Measurements from ENCODE around the gene RALGPS2.
"Not testable (repeated sequence)": the region's sequence is repeated elsewhere in the genome, so short reads cannot be mapped to it uniquely, and the experiment has no call there.

The RALGPS2 gene

DNA sequence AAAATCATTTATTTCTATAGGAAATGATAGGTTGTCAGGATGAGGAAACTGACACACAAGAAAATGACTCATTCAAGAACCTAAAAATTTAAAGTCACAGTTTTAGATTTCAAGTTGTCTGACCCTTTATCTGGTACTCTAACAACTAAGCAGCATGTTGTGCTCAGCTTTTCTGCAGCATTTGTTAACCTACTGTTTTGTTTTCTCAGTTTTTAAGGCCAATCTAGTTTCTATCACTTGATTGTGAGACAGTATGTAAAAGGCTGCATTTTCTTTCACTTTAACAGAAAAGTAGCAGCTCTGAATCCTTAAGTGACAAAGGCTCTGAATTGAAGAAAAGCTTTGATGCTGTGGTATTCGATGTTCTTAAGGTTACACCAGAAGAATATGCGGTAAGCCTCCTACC lies 59.1 kb downstream of the RALGPS2 start:
- no peak for DNase-seq

DNA sequence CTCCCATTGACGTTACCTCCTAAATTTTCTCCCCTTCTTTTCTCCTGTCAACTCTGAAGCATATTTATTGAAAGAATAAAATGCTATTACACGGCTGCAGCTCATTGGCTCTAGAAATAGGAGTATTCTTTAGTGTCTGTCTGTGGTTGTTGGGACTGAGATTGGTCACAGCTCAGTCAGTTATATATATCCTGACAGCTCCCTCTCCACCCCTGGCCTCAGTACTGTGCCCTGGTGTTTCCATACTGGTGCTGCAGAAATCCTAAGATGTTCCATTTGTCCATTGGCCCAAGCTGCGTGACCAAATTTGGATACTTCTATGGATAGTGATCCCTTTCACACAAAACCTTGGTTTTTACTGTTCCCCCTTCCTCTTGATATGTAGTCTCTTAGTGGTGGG lies 67.3 kb downstream of the RALGPS2 start:
- DNase-seq: no peak

DNA sequence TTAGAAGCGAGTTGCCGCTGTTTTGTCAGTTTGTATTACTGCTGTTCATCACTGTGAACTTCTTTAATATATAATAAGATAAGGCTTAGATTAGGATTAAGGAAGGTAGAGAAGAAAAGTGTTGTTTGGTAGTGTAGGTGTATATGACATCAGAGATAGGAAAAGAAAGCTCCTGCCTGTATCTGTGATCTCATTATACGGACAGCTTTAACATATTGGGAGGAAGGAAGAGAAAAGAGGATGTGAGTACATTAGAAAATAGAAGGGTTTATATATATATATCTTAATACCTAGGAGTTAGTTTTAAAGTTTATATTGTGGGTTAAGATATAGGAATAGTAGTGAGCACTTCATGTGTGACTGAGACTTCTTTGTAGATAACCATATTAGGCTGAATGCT lies 71.0 kb downstream of the RALGPS2 start:
- no peak for DNase-seq

DNA sequence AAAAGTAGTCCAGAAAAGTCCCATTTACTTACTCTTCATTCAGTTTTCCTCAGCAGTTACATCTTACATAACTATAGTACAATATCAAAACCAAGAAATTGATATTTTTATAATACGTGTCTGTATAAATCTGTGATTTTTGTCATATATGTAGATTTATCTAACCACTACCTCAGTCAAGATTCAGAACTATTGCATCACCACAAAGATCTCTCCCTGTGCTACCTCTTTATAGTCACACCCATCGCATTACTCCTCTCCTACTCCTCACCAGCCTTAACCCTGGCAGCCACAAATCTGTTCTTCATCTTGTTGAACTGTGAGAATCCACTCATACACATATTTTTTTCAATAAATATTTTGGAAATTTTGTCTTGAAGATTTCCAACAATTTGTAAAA lies 72.5 kb downstream of the RALGPS2 start:
- no peak for DNase-seq

DNA sequence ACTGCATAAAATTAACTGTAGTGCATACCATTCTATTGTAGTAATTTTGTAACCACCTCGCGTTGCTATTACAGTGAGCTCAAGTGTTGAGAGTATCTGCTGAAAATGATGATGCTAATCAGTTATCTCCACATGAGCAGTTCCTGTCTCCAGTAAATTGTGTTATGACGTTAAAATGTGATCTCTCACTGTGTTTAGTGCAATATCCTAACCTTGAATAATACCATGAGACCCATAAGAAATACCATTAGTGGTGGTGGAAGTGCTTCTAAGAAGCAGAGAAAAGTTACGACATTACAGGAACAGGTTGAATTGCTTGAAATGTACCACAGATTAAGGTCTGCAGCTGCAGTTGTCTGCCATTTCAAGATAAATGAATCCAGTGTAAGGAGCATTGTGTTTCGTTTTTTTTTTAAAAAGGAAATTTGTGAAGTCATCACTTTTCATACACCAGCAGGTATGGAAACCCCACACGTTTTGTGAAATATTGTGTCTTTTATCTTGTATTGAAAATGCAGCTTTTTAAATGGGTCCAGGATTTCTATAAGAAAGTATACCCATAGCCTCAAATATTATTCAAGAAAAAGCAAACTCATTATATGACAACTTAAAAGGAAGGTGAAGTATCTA lies 73.3 kb downstream of the RALGPS2 start:
- no peak for DNase-seq

DNA sequence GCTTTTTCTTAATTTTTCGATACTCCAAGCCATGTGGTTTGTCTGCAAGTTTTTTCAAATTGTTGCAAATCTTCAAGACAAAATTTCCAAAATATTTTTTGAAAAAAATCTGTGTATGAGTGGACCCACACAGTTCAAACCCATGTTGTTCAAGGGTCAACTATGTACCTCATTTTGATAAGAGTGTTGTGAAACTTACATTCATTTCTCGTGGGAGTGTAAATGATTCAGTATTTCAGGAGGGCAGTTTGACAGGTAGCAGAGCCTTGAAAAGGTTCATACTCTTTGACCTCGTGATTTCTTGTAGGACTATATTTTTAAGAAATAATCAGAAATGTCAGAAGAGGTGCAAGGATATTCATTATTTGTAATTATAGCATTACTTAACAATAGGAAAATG lies 77.8 kb downstream of the RALGPS2 start:
- DNase-seq: no peak

DNA sequence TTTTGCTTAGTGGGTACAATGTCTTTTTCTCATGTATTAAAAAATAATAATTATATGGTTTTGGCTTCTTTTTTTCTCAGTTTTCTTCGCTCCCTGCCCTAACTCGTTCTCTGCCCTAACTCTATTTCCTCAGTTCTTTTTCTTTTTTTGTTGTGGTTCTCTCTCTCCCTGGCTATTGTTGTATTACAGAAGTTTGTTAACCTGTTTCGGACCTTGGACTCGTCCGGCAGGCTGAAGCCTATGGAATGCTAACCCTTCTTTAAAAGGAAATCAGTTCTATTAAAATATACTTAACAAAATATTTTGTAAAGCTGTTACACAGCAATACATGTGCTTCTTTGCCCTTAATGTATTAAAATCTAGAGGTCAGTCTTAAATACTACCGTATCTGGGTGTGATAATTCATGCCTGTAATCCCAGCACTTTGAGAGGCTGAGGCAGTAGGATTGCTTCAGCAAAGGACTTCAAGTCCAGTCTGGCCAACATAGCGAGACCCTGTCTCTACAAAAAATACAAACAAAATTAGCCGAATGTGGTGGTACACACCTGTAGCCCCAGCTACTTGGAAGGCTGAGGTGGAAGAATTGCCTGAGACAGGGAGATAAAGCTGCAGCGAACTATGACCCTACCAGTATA lies 81.7 kb downstream of the RALGPS2 start:
- no peak for DNase-seq

DNA sequence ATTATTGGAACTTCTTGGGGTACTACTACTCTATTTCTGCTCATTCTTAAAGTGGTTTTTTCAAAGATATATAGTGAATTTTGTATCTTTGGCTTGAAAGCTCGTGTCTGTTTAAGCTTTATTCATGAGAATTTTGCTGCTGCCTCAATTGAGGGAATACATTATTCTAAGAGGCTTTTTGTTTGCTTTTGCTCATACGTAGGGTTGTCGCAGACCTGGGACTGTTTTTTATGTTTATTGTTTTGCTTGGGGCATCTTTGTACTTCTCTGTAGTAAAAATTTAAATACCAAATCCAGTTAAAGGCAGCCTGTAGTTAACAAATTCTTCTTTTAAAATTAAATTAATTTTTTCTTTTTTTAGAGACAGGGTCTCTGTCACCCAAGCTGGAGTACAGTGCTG lies 83.5 kb downstream of the RALGPS2 start:
- no peak for DNase-seq

DNA sequence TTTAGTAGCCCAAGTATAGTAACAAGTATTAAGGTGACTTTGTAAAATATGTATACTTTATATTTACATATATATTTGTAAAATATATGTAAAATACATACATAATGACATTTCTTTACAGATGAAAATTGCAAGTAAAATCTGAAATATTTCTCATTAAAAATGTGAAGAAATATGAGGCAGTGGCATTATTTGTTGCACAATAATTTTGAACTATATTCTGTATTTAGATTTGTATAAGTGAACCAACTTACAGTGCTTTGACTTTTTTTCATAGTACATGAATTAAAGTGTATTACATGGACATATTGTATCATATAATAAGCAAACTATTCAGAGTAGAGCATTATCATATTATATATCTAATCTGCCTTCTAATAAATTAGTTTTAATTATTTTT lies 85.5 kb downstream of the RALGPS2 start:
- no peak for DNase-seq

DNA sequence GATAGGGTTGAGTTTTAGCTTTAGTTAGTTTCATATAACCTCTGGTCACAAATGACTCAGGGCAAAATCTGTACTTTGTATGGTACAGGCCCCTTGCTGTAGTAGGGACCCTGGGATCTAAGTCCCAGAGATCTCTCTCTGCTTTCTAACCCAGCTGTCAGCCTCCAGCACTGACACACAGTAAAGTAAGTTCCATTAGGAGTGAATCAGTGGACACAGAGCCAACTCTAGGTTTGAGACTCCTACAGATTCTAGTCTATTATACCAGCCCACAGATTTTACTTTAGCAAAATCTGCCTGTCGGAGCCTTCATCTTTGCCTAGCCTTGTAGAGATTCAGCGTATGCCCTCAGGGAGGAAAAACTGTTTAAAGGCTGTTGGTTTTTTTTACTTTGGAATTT lies 93.4 kb downstream of the RALGPS2 start:
- no peak for DNase-seq

DNA sequence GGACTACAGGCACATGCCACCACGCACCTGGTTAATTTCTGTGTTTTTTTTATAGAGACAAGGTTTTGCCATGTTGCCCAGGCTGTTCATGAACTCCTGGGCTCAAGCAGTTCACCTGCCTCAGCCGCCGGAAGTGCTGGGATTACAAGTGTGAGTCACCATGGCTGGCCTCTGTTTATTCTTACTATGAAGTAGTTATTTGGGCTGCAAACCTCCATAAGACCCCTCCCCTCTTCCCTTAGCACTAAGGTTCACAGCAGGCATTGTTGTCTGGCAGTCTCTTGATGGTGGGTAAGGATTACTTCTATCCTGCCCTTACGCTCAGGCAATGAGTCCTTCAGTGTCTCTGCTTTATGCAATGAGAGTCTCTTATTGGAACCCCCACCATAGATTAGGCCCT lies 94.1 kb downstream of the RALGPS2 start:
- no peak for DNase-seq

DNA sequence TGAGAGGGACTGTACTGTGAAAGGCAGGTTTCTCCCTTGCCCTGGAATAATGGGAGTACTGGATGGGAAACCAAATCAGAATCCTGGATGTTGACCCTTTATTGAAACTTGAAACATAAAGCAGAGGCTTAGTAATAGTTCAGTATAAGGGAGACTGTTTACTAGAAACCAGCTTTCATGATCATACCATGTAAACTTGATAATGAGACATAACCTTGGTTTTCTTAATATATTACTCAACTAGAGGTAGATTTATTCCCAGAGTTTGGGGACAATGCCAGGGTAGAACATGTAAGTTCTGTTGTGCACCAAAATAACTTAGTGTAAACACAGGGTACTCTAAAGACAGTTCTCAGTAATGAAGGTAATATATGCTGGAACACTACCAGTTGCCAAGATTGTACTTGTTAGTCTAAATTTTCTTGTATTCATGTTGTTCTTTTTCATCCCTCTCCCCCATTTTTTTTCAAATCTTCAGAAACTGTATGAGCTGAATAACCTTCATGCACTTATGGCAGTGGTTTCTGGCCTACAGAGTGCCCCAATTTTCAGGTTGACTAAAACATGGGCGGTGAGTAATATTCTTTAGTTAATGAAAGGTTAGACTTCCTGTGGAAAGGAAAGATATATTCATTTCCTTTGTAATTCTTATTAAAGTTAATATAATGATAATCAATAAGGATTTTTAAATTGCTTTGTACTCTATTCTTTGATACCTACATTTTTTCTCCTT lies 96.3 kb downstream of the RALGPS2 start:
- DNase-seq: no peak

DNA sequence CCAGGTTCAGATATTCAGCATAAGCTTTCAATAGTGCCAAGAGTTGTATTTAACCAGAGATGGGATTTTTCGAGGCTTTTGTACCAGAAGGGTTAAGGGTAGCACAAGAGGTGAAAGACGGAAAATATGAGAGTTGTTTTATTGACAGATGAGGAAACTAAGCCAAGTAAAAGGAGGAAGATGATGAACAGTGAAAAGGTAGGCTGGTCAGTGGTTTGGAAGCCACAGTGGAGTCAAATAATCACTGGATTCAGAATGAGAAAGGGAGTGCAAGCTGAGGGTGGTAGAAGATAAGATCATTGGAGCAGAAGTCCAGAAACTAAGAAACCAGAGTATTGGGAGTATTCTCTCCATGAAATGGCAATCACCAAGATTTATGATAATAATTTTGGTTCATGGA lies 100.1 kb downstream of the RALGPS2 start:
- DNase-seq: no peak

DNA sequence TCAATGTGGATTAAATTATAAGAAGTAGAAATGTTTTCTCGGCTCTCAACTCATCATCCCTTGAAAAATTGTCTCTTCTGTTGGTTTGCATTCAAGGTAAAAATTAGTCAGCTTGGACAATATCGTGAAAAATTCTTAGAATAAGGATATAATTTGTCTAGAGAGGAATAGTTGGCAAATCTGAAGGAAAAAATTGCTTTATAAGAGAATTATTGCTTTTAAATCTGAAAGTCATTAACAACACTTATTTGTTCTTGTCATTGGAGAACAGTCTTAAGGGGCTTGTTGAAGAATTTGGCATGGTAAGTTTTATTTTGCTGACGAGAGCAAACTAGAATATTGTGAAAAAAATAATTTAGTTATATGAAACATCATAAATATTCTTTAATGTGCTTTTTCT lies 119.4 kb downstream of the RALGPS2 start:
- DNase-seq: no peak

DNA sequence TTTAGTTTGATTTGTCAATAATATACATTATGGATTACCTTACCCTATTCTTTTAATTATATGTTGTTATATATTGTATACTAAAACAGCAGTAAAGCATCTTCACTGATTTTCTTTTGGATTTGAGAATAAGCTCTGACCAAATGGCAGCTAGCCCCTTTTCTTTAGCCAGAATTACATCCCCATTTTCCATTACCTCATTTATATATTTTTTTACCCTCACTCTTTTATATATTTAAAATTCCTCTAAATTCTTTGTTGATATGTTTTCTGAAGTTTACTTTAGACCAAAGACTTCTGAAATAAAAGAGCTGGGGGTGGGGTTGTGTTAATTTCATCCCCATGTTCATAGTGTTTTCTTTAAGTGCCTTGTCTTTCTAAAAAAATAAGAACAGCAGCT lies 121.3 kb downstream of the RALGPS2 start:
- DNase-seq: no peak

DNA sequence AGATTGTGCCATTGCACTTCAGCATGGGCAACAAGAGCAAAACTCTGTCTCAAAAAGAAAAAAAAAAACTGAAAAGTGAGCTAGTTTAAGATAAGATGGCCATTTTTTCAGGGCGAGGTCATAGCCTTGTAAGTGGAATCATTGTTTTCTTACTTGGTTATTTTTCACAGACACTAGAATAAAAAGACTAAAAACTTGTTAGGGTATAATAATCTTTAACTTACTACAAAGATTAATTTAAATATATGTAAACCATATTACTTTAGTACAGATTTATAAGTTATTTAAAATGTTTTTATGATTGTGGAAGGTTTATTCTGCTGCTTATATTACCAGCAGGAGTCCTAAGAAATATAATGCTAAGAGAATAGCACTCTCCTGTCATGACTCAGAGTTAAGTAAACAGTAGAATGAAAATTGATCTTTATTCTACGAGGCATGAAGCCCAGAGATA lies 122.4 kb downstream of the RALGPS2 start:
- DNase-seq: no peak

DNA sequence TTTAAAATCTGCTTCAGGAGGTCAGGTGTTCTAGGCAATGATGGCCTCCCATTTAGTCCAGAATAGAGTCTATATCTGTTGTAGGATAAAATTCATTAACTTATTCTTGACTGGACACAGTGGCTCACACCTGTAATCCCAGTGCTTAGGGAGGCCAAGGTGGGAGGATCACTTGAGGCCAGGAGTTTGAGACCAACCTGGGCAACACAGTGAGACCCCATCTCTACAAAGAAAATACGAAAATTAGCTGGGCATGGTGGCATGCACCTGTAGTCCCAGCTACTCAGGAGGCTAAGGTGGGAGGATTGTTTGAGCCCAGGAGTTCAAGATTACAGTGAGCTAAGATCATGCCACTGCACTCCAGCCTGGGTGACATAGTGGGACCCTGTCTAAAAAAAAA lies 122.9 kb downstream of the RALGPS2 start:
- not testable (repeated sequence) for DNase-seq

DNA sequence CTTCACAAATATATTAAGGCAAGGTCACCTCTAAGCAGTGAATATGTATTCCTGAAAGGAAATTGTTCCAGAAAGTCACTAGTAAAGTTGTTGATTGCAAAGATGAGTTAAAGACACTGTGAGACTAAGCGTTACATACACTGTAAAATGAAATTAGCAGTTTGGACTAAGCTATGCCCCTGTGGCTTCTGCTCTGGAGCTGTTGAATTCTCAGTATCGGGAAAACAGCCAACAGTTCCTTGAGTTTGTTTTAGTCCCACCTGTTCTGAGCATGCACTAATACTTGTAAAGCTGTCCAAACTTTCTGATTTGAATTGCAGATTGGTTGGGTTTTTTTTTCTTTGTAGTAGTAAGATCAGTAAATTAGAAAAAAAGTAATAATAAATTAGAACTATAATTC lies 124.9 kb downstream of the RALGPS2 start:
- no peak for DNase-seq

DNA sequence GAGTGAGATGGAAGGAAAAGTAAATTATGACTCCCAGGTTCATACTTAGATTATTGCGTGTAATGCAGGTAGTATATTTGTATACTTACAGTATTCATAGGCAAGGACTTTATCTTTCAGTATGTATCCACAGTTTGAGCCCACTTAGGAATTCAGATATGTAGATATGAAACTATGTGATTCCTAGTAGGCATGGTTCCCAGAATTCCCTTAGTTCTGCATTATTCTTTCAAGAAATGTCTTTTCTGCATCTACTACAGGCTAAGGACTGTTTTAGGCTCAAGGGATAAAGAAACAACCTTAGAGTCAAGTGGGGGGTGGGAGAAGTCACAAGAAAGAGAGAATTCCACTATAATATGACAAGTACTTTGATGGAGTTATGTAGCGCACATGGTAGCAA lies 132.1 kb downstream of the RALGPS2 start:
- no peak for DNase-seq

DNA sequence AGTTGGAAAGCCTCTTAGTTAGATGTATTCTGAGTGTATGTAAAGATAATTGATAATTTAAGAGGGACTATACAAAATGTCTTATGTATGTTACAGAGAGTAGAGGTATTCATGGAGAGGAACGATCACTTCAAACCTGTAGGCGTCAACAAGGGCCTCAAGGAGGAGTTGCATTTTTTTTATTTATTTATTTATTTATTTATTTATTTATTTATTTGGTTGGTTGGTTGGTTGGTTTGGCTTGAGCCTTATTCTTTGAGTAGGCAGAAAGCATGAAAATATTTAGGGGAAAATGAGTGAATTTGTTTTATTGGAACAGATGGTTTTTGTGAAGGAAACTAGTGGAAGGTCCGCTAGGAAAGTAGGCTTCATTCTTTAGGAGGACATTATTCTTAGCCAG lies 137.4 kb downstream of the RALGPS2 start:
- DNase-seq: no peak

DNA sequence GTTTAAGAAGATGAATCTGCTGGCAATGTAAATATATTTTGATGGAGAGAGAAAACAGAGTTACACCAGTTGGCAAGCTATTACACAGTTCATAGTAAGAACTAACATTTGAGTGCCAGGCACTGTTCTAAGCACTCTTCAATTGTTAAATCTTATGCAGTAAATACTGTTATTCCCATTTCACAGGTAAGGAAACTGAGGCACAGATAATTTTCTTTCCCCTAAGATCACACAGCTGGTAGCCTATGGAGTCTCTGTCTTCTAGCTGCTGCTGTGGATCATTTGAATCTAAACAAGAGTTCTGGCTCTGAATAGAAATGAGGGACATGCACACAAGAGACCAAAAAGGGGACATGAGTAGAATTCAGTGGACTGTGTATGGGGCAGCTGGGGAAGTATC lies 137.8 kb downstream of the RALGPS2 start:
- DNase-seq: no peak

DNA sequence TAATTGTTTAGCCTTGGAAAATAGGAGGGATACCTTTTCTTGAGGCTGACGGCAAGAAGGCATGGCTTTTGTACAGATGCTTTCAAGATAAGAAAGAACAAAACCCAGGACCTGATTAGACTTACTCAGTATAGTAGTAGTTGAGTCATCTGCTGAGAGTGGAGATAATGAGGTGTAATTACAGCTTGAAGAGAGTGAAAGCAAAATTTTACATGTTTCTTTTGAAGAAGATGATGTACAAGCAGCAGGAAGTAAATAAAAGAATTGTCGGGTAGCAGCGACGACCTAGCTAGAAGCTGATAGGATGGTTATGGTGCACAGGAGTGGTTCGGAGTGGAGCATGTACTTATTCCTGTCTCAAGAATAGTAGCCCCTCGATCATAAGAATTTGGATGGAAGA lies 139.3 kb downstream of the RALGPS2 start:
- DNase-seq: no peak

DNA sequence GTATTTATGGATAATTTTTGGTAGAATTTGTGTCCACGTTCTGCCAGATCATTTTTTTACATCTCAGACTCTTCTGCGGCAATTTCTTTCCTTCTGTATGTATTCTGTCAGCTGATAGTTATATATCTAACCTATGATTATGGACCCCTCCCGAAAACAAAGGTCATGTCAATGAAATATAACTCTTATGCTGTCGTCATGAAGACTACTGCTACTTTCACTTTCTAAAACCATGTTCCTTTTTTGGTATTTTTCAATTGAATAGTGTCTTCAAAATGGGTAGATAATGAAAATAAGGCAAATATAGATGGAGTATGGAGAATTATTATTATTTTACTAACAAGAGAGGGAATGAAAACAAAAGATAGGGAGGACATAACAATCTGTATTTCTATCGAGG lies 142.6 kb downstream of the RALGPS2 start:
- DNase-seq: no peak

DNA sequence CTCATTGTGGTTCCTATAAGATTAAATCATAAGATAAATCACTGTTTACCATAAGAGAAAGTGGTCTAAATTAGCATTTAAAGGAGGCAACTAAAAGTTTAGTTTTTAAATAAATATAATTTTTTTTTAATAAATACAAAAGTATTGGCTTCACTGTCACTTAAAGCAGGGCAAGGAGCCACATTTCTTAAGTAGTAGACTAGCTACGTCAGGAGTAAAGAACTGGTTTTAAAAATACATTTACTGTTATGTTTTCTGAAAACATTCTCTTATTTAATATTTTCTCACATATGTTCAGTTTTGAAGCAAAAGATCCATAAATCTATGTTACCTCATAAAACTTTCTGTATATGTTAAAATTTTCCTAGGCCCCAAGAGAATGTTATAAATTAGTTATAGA lies 143.7 kb downstream of the RALGPS2 start:
- no peak for DNase-seq

All from CD4-positive, alpha-beta T cell treated with Interleukin-4 for 4 hours (primary cell).